NOMO-1 treated with dmso at 0.1 percent for 144 hours (cell line): ENCODE data around the gene YWHAH.
"Not testable (repeated sequence)": the region's sequence is repeated elsewhere in the genome, so short reads cannot be mapped to it uniquely, and the experiment has no call there.

Source experiments
- DNase-seq: peaks from one replicate; lab custom pipeline; 2025; ENCODE audit not compliant: unreplicated experiment; lab: John Stamatoyannopoulos, UW

The YWHAH gene

GRCh38 chr22:31977939-31978338 is 33.6 kb downstream of the YWHAH start:
- no peak for DNase-seq

GRCh38 chr22:31980628-31981027 is 36.3 kb downstream of the YWHAH start:
- DNase-seq = no peak

- DNase-seq = not testable (repeated sequence)
Measured at GRCh38 chr22:31981976-31982375, 37.6 kb downstream of the YWHAH start.

- no peak for DNase-seq
Measured at GRCh38 chr22:31983911-31984656, 39.7 kb downstream of the YWHAH start.

GRCh38 chr22:31987218-31987617 is 42.9 kb downstream of the YWHAH start:
- no peak for DNase-seq

GRCh38 chr22:31991102-31991839 is 46.9 kb downstream of the YWHAH start:
- DNase-seq = no peak

GRCh38 chr22:31995046-31995445 is 50.7 kb downstream of the YWHAH start:
- no peak for DNase-seq

GRCh38 chr22:31995807-31996206 is 51.5 kb downstream of the YWHAH start:
- no peak for DNase-seq

- DNase-seq = no peak
Measured at GRCh38 chr22:31998784-31999385, 54.5 kb downstream of the YWHAH start.

- DNase-seq = no peak
Measured at GRCh38 chr22:32000181-32000580, 55.8 kb downstream of the YWHAH start.

- DNase-seq = no peak
Measured at GRCh38 chr22:32005453-32005852, 61.1 kb downstream of the YWHAH start.
